Fibroblast of skin of right quadriceps (primary cell): ENCODE results near the gene LYRM1.

Source experiments
- DNase-seq: peaks from one replicate; pipeline ENCODE4 v3.0.0-alpha.2; 2013

Gene LYRM1

DNA sequence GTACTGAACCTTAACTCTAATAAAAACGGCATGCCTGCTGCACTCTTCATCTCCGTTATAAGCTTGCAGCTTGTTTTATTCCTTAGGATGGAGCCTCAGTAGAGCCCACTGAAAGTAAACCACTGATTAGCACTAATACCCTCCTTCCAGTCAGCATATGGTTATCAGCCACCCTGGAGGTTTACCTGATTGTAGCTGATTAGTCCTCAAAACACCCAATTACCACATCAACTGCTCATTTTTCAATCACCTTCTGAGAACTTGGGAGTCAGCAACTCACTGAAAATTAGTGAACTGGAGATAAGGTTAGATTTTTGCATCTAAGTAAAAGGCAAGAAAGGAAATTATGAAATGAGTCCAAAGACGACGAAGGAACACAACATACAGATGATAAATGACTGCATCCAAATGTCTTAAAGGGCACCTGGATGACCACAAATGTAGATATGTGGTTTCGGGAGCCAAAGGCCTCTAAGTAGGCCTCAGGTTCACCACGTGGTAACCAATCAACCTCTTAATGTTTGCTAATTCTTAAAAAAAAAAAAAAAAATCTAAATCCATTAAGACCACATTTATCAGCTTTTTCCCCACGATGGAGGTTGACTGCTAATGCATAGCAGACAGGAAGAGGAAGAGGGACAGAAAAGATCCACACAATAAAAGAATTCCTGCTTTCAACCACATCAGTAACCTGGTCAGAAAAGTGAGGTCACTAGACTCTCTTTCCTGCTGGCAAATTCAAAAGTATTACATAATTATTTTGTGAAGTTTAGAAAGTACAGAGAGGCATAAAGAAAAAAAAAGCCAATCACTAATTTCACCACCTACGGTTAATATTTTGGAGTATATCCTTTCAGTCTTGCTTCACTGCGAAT lies 28.4 kb upstream of the LYRM1 start:
- DNase-seq: no peak

GRCh38 chr16:20873331-20873730 lies 27.2 kb upstream of the LYRM1 start:
- DNase-seq: no peak

DNA sequence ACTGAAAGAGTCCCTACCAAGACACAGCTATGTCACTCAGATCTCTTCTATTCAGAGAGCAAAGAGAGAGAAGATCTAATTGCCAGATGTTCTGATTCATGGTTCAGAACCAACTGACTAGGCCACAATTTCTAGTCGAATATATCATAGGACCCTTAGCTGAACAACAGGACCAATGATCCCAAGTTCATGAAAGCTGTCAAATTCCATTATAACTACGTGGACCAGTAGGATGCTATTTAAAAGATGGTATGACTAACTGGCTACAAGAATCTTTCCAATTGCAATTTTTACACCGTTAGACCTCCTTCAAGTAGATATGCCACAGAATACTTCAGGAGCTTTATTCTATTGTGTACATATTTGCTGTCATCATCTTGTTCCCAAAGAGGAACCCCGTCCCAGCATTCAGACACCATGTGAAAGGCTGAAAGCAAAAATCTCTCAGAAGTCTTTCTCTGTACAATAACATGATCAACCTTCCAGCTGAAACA lies 26.4 kb upstream of the LYRM1 start:
- DNase-seq: peak; percentile 66

GRCh38 chr16:20875355-20875650 lies 25.3 kb upstream of the LYRM1 start:
- no peak for DNase-seq

DNA sequence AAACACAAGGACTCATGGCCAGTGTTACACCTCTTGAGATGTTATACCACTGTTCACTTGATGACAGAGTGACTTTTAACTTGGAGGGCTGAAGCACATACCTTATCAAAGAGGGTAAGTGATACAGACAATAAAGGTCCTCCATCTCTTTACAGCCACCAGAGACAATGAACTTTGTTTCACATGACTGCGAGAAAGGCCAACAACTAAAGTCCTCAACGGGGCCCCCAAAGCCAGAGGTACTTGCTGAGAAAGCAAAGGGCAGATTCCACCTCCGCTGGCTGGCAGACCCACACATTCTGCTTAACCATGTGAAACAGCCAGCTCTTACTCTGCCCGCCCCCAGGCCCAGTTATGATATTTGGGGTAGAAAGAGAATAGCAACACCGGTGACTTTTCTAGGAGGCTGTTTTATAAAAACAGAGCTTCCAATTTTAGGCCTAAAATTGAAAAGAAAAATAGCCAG lies 21.9 kb upstream of the LYRM1 start:
- DNase-seq: no peak

DNA sequence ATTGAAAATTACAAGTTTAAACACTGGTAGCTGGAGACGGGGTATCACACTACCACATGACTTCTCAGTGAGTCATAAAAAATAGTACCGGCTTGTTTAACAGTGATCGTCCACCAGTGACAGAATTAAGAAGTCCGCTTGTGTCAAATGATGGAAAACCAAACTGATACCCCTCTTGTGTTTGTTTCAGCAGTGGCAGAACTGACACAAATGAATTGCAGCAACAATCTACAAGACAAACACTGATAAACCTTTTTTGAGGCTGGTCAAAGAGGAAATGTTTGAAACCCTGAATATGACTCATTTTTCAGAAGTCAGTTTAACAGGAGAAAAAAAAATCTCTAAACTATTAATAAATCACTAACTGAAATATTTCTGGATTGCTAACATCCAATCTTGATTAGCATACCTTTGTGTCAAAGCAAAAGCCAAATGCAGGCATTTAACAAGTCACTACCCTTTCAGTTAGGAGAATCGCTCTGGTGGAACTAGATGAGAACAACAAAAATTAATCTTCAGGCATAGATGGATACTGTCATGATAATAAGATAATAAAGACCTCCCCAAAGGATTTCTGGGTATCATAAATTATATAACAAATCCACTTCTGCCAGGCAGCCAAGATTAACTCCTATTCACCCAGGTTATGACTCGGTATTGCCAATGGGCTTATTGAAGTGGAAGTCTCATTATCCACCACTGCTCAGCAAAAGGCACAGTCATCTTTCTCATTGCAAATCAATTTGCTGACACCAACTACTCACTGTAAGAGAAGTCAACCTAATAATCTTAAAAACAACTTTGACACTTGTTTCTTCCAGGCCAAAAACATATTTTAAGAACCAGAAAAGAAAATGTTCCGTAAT lies 21.2 kb upstream of the LYRM1 start:
- peak; percentile 58 for DNase-seq

GRCh38 chr16:20880867-20881502 lies 19.6 kb upstream of the LYRM1 start:
- no peak for DNase-seq

GRCh38 chr16:20881503-20881878 lies 19.1 kb upstream of the LYRM1 start:
- no peak for DNase-seq

- DNase-seq: no peak
Measured at GRCh38 chr16:20883554-20884239, 16.9 kb upstream of the LYRM1 start.

- DNase-seq: peak; percentile 86
Measured at GRCh38 chr16:20884240-20884556, 16.4 kb upstream of the LYRM1 start.

DNA sequence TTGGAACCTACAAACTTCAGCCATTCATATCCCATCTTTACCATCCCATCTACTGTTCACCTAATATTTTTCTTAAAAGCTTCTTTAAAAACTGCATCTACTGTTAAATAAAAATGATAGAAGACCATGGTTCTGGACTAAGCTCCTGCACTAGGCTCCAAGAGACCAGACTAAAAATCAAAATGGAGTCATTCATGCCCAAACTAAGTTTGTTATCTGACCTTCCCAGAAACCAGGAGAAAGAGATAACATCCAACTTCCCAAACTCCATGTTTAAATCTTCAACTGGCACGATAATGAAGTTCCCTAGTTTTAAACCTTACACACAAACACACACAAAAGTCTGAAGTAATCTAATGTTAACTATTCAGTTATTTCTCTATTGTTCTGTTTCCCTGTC lies 14.3 kb upstream of the LYRM1 start:
- DNase-seq: no peak

- no peak for DNase-seq
Measured at GRCh38 chr16:20887207-20887606, 13.4 kb upstream of the LYRM1 start.

DNA sequence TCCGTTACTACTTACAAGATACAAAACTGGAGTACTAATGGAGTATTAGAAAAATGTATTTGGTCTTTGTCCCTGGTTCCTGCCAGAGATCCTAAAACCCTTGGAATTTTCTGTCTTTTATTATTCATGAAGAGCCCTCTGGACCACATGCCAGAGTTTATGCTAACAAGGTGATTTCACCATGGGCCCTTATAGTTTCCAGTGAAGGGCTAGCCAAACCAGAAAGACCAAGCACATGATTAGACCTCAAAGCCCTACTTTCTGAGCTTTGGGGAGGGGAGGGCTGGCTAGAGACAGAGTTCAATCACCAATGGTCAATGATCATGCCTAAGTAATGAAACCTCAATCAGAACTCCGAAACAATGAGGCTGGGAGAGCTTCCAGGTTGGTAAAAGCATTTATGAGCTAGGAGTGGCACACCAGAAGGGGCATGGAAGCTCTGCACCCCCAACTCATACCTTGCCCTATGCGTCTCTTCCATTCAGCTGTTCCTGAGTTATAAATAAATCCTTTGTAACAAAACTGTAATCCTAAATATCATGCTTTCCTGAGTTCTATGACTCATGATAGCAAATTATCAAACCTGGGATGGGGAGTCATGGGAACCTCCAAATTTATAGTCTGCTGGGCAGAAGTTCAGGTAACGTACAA lies 10.8 kb upstream of the LYRM1 start:
- DNase-seq: no peak

DNA sequence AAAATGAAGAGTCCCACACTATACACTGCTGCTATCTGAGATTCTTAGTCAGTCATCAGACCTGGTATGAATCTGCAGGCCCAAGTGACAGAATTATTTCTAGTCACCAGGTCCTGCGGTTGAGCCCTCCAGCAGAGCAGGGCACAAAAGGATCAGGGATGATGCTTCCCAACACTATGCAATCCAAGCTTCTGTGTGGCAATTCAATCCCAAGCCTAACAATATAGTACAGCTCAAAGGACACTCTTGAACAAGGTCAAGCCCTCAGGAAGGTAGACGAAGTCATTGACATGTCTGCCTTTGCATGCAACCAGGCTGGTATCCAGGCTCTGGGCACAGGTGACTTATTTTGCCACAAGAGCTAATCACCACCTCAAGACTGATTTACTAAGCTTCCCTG lies 6.2 kb upstream of the LYRM1 start:
- DNase-seq: no peak

DNA sequence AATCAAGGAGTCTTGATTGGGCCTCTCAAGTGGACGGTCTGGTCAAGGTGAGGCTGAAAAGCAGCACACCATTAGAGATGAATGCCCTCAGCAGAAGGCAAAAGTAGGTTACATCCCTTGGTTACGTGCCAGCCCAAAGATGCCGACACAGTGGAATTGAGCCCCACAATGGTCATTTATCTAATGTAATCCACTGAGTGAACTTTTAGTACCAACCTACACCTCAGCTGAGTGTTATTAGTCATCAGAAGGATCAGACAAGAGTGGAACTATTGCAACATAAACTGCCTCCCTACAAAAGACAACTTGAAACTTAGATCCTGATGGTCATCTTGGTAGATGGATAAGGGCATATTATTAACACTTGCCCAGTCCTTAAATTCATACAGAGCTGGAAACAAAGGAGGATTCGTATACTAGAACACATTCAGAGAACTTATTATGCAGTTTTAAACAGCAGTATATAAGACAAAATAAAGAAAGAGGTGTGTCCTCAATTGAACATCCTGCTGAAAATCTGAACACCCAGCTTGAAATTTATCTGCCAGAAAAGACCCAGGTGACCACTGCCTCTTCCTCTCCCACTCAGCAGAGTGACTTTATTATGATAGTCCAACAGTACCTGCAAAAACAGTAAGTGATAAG lies 3.2 kb upstream of the LYRM1 start:
- DNase-seq: peak; percentile 22

DNA sequence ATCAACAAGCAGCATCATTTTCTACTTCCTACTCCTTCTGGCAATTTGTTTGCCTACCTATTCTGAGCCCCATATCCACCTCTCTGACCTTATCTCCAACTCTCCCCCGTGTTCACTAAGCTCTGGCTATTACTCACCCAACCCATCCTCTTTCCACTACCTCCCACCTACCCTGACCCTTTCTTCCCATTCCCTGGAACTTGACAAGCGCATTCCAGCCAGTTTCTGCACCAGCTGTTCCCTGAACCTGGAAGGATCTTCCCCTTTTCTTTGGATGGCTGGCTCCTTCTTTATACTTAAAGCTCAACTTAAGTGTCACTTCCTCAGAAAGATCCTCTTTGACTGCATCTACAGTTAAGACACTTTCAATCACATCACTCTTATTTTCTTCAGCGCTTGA lies 2.6 kb upstream of the LYRM1 start:
- DNase-seq: no peak

DNA sequence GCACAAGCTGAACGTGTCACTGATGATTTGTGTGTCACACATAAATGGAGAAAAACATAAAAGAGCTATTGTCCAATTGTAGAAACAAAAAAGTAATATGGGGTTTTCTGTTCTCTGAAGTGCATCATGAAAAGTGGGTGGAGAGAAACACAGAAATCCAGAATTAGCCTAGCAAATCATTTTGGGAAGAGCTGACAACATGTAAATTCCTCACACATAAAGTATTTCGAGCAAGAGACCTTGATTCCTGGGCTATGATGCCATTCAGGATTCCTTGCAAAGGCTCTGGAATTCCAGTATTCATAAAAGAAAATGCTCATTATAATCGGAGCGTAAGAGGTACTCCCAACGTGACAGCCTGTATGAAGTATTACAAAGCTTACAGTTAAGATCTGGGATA lies 1.5 kb upstream of the LYRM1 start:
- peak; percentile 88 for DNase-seq

- DNase-seq: peak; percentile 42
Measured at GRCh38 chr16:20899477-20900298, 883 bp upstream of the LYRM1 start.

DNA sequence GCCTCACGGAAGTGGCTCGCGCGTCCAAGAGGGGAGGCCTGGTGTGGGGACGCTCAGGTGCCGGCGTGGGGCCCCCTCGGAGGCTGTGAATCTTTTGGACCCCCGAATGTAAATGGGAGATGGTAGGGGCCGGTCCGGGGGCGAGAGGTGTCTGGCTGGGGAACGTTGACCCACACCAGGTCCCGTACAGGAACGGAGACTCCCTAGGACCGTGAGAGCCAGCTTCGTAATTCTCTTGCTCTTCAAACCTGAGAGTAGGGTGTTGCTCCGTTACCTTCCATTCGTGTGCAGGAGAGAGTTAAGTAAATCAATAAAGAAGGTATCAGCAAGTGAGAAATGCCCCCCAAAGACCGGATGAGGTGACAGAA lies 481 bp downstream of the LYRM1 start:
- no peak for DNase-seq

- peak; percentile 47 for DNase-seq
Measured at GRCh38 chr16:20901436-20902112, 1.0 kb downstream of the LYRM1 start.

DNA sequence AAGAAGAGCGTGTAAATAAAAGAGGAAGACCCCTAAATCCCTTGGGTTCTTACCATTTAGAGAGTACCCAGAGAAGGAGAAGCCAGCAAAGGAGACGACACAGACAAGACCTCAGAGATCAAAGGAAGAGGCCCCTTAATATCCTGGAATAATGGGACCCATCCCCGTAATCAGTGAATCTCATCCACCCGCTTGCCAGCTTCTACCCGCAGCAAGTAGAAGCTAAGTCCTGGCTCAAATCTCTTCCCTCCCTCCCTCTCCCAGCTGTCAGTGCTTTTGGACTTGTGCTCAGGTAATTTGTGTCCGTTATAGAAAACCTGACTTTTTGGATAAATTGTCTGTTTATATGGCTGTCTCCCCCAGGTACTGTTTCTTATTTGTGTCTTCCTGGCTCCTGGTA lies 1.9 kb downstream of the LYRM1 start:
- no peak for DNase-seq
